HG03103 (cell line): ENCODE measurements around the gene KPNA3.
"Not testable (repeated sequence)": the region's sequence is repeated elsewhere in the genome, so short reads cannot be mapped to it uniquely, and the experiment has no call there.

Experiments used
- ATAC-seq: cut with Tn5 transposase; IDR thresholded peaks from one replicate; pipeline ENCODE4 v1.9.1; 2021; ENCODE audit warnings: low read depth; ENCODE audit not compliant: unreplicated experiment

The KPNA3 gene

DNA sequence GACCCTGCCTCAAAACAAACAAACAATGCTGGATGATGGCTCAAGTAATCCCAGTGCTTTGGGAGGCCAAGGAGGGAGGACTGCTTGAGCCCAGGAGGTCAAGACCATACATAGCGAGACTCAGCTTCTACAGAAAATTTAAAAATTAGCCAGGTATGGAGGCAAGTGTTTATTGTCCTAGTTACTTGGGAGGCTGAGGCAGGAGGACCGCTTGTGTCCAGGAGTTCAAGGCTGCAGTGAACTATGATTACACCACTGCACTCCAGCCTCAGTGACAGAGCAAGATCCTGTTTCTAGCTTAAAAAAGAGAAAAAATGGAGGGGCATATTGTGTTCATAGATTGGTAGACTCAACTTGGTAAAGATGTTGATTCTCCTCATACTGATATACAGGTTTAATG lies 36.2 kb downstream of the KPNA3 start:
- no peak for ATAC-seq

DNA sequence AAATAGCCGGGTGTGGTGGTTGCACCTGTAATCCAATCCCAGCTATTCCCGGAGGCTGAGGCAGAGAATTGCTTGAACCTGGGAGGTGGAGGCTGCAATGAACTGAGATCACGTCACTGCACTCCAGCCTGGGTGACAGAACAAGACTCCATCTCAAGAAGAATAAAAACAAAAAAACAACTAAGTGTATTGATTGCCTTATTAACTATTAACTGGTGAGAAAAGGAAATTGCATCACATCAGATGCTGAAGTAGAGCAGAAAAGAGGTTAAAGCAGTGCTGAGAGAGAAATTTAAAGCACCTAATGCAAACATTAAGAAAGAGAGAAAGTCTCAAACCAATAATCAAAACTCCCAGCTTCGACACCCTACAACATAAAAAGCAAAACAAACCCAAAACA lies 38.3 kb downstream of the KPNA3 start:
- no peak for ATAC-seq

GRCh38 chr13:49749848-49750247 lies 42.6 kb downstream of the KPNA3 start:
- no peak for ATAC-seq

DNA sequence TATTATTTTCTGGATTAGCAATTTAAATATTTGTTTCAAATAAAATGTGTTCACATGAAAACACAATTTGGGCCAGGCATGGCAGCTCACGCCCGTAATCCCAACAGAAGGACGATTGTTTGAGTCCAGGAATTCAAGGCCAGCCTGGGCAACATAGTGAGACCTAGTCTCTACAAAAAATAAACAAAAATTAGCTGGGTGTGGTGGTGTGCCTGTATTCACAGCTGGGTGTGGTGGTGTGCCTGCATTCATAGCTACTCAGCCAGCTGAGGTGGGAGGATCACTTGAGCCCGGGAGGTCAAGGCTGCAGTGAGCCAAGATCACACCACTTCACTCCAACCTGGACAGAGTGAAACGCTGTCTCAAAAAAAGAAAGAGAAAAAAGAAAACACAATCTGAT lies 46.4 kb downstream of the KPNA3 start:
- ATAC-seq = no peak

GRCh38 chr13:49740870-49741269 lies 51.6 kb downstream of the KPNA3 start:
- no peak for ATAC-seq

DNA sequence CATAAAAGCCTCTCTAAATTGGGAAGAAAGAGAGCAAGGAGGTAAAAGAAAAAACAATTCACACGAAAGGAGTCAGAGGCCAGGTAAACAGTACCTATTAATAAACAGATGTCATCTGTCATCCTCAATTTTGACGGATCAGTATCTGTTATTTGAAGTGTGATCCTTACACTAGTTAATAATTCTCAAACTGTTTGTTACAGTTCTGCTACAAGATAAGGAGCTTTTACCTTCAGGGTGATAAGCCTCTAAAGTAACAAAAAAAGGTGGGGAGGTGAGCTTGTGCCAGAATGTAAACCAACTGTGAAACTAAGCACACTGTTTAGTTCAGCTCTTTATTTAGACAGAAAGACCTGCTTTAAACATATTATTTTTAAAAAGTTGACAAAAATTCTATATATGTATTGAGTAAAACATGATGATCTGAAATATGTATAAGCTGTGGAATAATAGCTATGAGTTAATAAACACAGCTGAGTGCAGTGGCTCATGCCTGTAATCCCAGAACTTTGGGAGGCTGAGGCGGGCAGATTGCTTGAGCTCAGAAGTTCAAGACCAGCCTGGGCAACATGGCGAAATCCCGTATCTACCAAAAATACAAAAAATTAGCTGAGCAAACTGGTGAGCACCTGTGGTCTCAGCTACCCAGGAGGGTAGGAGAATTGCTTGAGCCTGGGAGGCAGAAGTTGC lies 52.8 kb downstream of the KPNA3 start:
- ATAC-seq = no peak

GRCh38 chr13:49733181-49733951 lies 59.1 kb downstream of the KPNA3 start:
- ATAC-seq = no peak

- ATAC-seq = no peak
Measured at GRCh38 chr13:49731766-49732165, 60.7 kb downstream of the KPNA3 start.

GRCh38 chr13:49716615-49717014 lies 75.9 kb downstream of the KPNA3 start:
- no peak for ATAC-seq

- ATAC-seq = no peak
Measured at GRCh38 chr13:49714757-49715156, 77.7 kb downstream of the KPNA3 start.

- no peak for ATAC-seq
Measured at GRCh38 chr13:49711218-49711863, 81.1 kb downstream of the KPNA3 start.

- ATAC-seq = not testable (repeated sequence)
Measured at GRCh38 chr13:49704264-49704663, 88.2 kb downstream of the KPNA3 start.

DNA sequence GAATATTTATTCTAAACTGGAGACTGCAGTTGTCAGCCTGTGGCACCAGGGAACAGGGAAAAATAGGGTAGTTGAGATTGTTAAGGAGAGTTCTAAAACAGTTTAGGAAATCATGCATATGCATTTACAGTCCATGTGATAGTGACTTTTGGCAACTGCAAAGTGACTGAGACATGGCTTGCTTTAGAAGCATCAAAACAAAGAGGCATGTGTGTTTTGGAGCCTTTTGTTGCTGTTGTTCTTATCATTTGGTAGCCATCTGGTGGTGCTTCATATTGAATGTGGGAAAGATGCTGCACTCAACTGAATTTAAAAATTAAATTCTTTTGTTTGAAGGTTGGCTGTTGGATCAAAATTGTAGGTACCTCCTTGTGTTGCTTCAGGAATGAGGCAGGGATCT lies 91.0 kb downstream of the KPNA3 start:
- no peak for ATAC-seq

DNA sequence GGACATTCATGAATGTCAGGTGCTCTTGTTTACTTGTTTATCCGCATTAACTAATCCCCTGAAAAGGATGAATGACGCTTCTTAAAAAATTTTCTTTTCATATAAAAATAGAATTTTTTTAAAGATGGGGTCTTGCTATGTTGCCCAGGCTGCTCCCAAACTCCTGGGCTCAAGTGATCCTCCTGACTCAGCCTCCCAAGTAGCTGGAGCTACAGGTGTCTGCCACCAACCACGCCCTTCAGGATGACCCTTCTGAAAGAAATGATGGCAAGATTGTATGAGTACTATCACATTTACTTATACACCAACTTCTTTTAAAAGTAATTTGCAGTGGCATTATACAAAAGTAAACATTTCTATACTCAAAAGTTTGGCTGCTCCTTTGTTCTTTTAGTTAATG lies 95.0 kb downstream of the KPNA3 start:
- ATAC-seq = no peak

GRCh38 chr13:49694446-49694845 lies 98.0 kb downstream of the KPNA3 start:
- ATAC-seq = no peak

DNA sequence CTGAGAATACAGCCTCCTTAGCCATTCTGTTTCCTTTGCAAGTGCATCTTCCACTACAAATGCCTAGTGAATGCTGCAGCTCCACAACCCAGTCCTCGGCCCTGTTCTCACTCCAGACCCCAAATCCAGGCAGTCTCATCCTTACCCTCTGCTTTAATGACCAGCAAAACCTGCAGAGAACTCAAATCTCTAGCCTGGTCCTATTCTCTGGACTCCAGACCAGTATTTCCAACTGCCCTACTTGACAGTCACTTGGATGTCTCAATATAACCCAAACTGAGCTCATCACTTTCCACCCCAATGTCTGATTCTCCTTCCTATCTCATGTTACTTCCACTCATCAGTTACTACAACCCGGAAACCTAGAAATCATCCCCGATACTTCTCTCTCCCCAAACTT lies 98.6 kb downstream of the KPNA3 start:
- ATAC-seq = no peak

- ATAC-seq = no peak
Measured at GRCh38 chr13:49693191-49693733, 99.2 kb downstream of the KPNA3 start.

GRCh38 chr13:49690995-49691784 lies 101.3 kb downstream of the KPNA3 start, which contains the start of gene EBPL:
EBPL (minus strand) TSS chr13:49691486; CDS start chr13:49691424, 62 bp downstream.
- peak; percentile 95 for ATAC-seq

- ATAC-seq = peak; percentile 5
Measured at GRCh38 chr13:49690133-49690994, 102.1 kb downstream of the KPNA3 start.

GRCh38 chr13:49683489-49683888 lies 109.0 kb downstream of the KPNA3 start:
- ATAC-seq = peak; percentile 65
